KMS-11 (cell line): ENCODE data around the gene MPPE1.
"Not testable (repeated sequence)": the region's sequence is repeated elsewhere in the genome, so short reads cannot be mapped to it uniquely, and the experiment has no call there.

Experiments
- H2AFZ ChIP-seq: fragments of 200-600 bp; sonication (generic); 2 replicates; pipeline ENCODE4 v1.6.1; 2016; ENCODE audit warnings: antibody characterized with exemption, mixed run types, low read depth
- H3K27ac ChIP-seq: fragments of 200-600 bp; sonication (generic); 2 replicates; pipeline ENCODE4 v1.6.1; 2016; ENCODE audit warnings: mild to moderate bottlenecking, mixed run types
- H3K27me3 ChIP-seq: fragments of 200-600 bp; sonication (generic); 2 replicates; pipeline ENCODE4 v1.6.1; 2017; ENCODE audit warnings: mild to moderate bottlenecking, low read depth, mixed run types, moderate library complexity; ENCODE audit not compliant: insufficient read depth
- H3K36me3 ChIP-seq: fragments of 200-600 bp; sonication (generic); 2 replicates; pipeline ENCODE4 v1.6.1; 2017; ENCODE audit warnings: mild to moderate bottlenecking, mixed run types; ENCODE audit not compliant: insufficient read depth
- H3K4me1 ChIP-seq: fragments of 200-600 bp; sonication (generic); 2 replicates; pipeline ENCODE4 v1.6.1; 2016; ENCODE audit warnings: mild to moderate bottlenecking, low read depth, mixed run types; ENCODE audit not compliant: poor library complexity, severe bottlenecking
- H3K4me2 ChIP-seq: fragments of 200-600 bp; sonication (generic); 2 replicates; pipeline ENCODE4 v1.7.0; 2016; ENCODE audit warnings: mild to moderate bottlenecking, mixed run types
- H3K4me3 ChIP-seq: fragments of 200-600 bp; sonication (generic); IDR thresholded peaks from 2 replicates; pipeline ENCODE4 v1.6.1; 2017; ENCODE audit warnings: low read depth, low read length, mixed read lengths; ENCODE audit not compliant: insufficient read depth
- H3K79me2 ChIP-seq: fragments of 200-600 bp; sonication (generic); 2 replicates; pipeline ENCODE4 v1.6.1; 2016; ENCODE audit warnings: low read depth, mixed run types; ENCODE audit not compliant: insufficient read depth
- H3K9ac ChIP-seq: fragments of 200-600 bp; sonication (generic); 2 replicates; pipeline ENCODE4 v1.6.1; 2016; ENCODE audit warnings: mild to moderate bottlenecking, mixed run types
- H4K20me1 ChIP-seq: fragments of 200-600 bp; sonication (generic); 2 replicates; pipeline ENCODE4 v1.6.1; 2016; ENCODE audit warnings: mild to moderate bottlenecking, mixed run types; ENCODE audit not compliant: insufficient read depth
- CTCF ChIP-seq: fragments of 200-600 bp; sonication (generic); conservative IDR thresholded peaks from 2 replicates; pipeline ENCODE4 v1.6.1; 2017; ENCODE audit warnings: low read depth, mild to moderate bottlenecking, antibody characterized with exemption, low read length, moderate library complexity, mixed read lengths

MPPE1 gene

DNA sequence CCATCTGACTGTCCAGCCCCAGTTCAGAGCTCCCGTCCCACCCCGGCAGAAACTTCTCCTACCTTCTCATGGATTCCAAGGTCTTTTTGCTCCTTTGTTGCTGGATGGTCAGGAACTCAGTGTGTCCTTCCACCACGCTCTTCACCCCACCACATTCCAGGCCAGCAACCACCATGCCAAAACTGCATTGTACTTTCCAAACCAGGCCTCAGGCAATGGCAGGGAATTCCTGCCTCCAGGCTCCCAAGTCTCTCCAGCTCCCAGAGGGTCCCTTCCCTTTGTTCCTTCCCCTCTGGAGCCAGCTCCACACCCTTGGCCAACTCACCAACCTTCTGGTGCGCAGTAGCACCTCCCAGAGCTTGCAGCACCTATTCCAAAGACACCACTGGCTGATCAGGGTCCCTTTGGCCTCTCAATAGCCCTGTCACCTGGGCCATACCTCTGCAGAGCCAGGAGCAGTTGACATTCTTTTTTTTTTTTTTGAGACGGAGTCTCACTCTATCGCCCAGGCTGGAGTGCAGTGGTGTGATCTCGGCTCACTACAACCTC, 48.8 kb downstream of the MPPE1 start:
- Histone ChIP-seq H2AFZ (no peak overlapping the region), H3K36me3 (no peaks in the 10 kb centered on the region), H3K79me2 (no peaks in the 10 kb centered on the region), H4K20me1 (no peaks in the 10 kb centered on the region), H3K4me3 (no peak overlapping the region), H3K27ac (no peak overlapping the region), H3K4me2 (no peak overlapping the region), H3K27me3 (no peaks in the 10 kb centered on the region), H3K4me1 (no peaks in the 10 kb centered on the region), H3K9ac (no peak overlapping the region)
- TF ChIP-seq CTCF: no peak

- no peak overlapping the region for H3K27ac ChIP-seq
- no peaks in the 10 kb centered on the region for H3K27me3 ChIP-seq
- H3K36me3 ChIP-seq: no peaks in the 10 kb centered on the region
- H3K4me3 ChIP-seq: no peak overlapping the region
- peaks cover 10% of the 10 kb centered on the region for H3K79me2 ChIP-seq
- H2AFZ ChIP-seq: no peak overlapping the region
- no peak overlapping the region for H3K4me2 ChIP-seq
- no peak overlapping the region for H3K9ac ChIP-seq
- H4K20me1 ChIP-seq: no peaks in the 10 kb centered on the region
- no peak for TF ChIP-seq CTCF
- peaks cover 12% of the 10 kb centered on the region for H3K4me1 ChIP-seq
Observed at GRCh38 chr18:11857177-11857887, 50.8 kb downstream of the MPPE1 start.

- peaks cover 21% of the 10 kb centered on the region for H3K79me2 ChIP-seq
- H3K4me1 ChIP-seq: peaks cover 15% of the 10 kb centered on the region
- H3K27ac ChIP-seq, H3K36me3 ChIP-seq, H3K9ac ChIP-seq, H3K4me3 ChIP-seq, H4K20me1 ChIP-seq, H3K27me3 ChIP-seq, H2AFZ ChIP-seq, H3K4me2 ChIP-seq: not testable (repeated sequence)
Observed at GRCh38 chr18:11854554-11854953, 53.6 kb downstream of the MPPE1 start.

DNA sequence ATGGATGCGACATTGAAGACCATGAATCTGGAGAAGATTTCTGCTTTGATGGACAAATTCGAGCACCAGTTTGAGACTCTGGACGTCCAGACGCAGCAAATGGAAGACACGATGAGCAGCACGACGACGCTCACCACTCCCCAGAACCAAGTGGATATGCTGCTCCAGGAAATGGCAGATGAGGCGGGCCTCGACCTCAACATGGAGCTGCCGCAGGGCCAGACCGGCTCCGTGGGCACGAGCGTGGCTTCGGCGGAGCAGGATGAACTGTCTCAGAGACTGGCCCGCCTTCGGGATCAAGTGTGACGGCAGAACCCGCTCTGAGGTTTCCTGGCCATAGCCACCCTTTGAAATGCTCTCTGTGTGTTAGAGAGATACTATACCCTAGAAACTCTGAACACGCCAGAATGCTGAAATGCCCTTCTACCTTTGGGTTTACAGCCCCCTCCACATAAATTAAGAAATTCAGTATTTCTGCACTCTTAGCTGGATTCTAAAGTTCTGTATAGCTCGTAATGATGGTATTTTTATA, 56.2 kb downstream of the MPPE1 start:
- Histone ChIP-seq H3K36me3 (no peaks in the 10 kb centered on the region), H3K9ac (peak overlapping the region; percentile 82), H4K20me1 (no peaks in the 10 kb centered on the region), H3K27ac (peak overlapping the region; percentile 76), H3K4me1 (peaks cover 15% of the 10 kb centered on the region), H3K79me2 (peaks cover 21% of the 10 kb centered on the region), H3K4me2 (peak overlapping the region; percentile 98), H2AFZ (peak overlapping the region; percentile 91), H3K27me3 (no peaks in the 10 kb centered on the region), H3K4me3 (peak overlapping the region; percentile 77)
- no peak for TF ChIP-seq CTCF
